Psoas muscle (tissue), 8 donors: ENCODE data around the gene MRPL14. TPM values are rescaled to one million over a fixed set of nuclear protein-coding genes. Genes with fewer than 3 reads are reported as not detected.
A peak's percentile ranks its signal among the peaks of the same experiment; 100 is the strongest.

Experiments
- ATAC-seq, 4 donors: fragments of 200-7000 bp; cut with Tn5 transposase; one replicate each; pipeline ENCODE4 v1.9.1; 2020; ENCODE audit warnings: moderate library complexity in 3 of 4, mild to moderate bottlenecking in 2 of 4
- DNase-seq, 2 donors: peaks; one replicate each; pipeline ENCODE4 v3.0.0-alpha.2; 2020
- H3K27ac ChIP-seq: fragments of 200-600 bp; one replicate; pipeline ENCODE4 v1.8.0; 2022
- H3K27me3 ChIP-seq, 3 donors: fragments of 200-600 bp in 1 of 3; one replicate each; pipeline versions ENCODE4 v1.6.1 to v1.8.0; 2013 to 2022; ENCODE audit warnings: low read length in 2 of 3, mild to moderate bottlenecking in 2 of 3, moderate library complexity in 1 of 3; ENCODE audit not compliant: insufficient read depth in 3 of 3
- H3K36me3 ChIP-seq, 2 donors: fragments of 200-600 bp in 1 of 2; one replicate each; pipeline versions ENCODE4 v1.6.1 to v1.8.0; 2013 to 2022; ENCODE audit warnings: low read depth in 1 of 2, mild to moderate bottlenecking in 1 of 2, moderate library complexity in 1 of 2; ENCODE audit not compliant: insufficient read depth in 1 of 2
- H3K4me1 ChIP-seq: fragments of 200-600 bp; one replicate; pipeline ENCODE4 v1.8.0; 2022
- H3K4me3 ChIP-seq: fragments of 200-600 bp; one replicate; pipeline ENCODE4 v1.8.0; 2022; ENCODE audit warnings: mild to moderate bottlenecking
- H3K9me3 ChIP-seq: fragments of 200-600 bp; one replicate; pipeline ENCODE4 v1.8.0; 2022
- WGBS, 3 donors: extraction: QIAGEN DNeasy Blood & Tissue Kit; methylation state at CpG; one replicate each; pipeline versions ENCODE4 v1.1.6 to v1.1.7; 2013; 5-methylcytosine and 5-hydroxymethylcytosine counted together
- intact Hi-C, 2 donors: fragments of 100-400 bp; cut with DNase I; formaldehyde crosslinking; loops; one replicate each; pipeline versions ENCODE4 v1.11.0 to v1.14.2; 2022
- polyA plus RNA-seq, 3 donors: library from polyadenylated mRNA; stranded (reverse); fragments of 200-250 nt; gene quantifications; one replicate each; pipeline ENCODE4 v1.2.3, GENCODE V29; 2013
- total RNA-seq, 4 donors: library from RNA; stranded (reverse); fragmentation: NEBNext Ultra II Directional in 2 of 4; extraction: Animal tissue kit (Norgen Biotek cat#: 25700) in 2 of 4; gene quantifications; one replicate each; pipeline versions ENCODE4 v1.2.1 to v1.2.4, GENCODE V29; 2021 to 2023
- TF ChIP-seq, protein P1 (sequence below): fragments of 200-600 bp; IDR thresholded peaks from one replicate; pipeline ENCODE4 v1.8.0; 2022; ENCODE audit warnings: antibody characterized with exemption
- donor health status: healthy with polysubstance abuse.
- donor health status: DM: no; HTN: no; CAD: no; lungs with moderate emphysema.
- donor health status: Bipolar disorder and iron deficiency.
- donor health status: healthy.
- donor health status: DM: yes; HTN: yes; CAD: no.
- donor health status: DM: no; HTN: no; CAD: no.
- donor health status: DM: no; HTN: no; CAD: no.
- donor health status: DM: yes; HTN: yes; CAD: no.

Gene MRPL14
- total and polyA plus RNA-seq, 7 donors, result 62.3 to 308 (median 166) TPM

DNA sequence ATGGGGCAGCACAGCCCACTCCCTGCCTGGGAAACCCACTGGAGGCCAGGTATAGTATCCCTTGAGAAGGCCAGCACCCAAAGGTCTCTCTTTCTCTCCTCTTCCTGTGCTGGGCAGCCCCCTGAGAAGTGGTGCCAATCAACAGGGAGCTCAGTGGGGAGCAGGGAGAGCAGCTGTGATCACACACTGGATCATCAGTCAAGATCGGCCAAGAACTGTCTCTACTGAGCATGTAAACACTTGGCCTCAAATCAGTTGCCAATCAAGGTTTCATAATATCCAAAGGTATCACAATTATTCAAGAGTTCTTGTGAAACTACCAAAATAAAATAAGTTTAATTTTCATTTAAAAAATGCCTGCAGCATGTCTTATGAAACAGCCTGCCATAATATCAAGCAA is 18.8 kb downstream of the MRPL14 start:
- Histone ChIP-seq H3K4me3 (no peak overlapping the region), H3K9me3 (no peaks in the 10 kb centered on the region), H3K36me3 (peaks cover 9 to 48% of the 10 kb centered on the region in 2 donors), H3K27ac (peak overlapping the region; percentile 99), H3K27me3 (no peaks in the 10 kb centered on the region), H3K4me1 (peaks cover 88% of the 10 kb centered on the region)
- DNase-seq, result no peak
- intact Hi-C loops, result loop anchor here in 1 of 2 donors (10.0 kb wide), 1 partner anchor 226 kb away; no protein-coding TSS in a partner anchor
- 0 to 43% (median 22%) methylated on average over 1 of the region's 1 CpG for WGBS, 3 donors
- no peak for ATAC-seq
- TF ChIP-seq, protein P1, sequence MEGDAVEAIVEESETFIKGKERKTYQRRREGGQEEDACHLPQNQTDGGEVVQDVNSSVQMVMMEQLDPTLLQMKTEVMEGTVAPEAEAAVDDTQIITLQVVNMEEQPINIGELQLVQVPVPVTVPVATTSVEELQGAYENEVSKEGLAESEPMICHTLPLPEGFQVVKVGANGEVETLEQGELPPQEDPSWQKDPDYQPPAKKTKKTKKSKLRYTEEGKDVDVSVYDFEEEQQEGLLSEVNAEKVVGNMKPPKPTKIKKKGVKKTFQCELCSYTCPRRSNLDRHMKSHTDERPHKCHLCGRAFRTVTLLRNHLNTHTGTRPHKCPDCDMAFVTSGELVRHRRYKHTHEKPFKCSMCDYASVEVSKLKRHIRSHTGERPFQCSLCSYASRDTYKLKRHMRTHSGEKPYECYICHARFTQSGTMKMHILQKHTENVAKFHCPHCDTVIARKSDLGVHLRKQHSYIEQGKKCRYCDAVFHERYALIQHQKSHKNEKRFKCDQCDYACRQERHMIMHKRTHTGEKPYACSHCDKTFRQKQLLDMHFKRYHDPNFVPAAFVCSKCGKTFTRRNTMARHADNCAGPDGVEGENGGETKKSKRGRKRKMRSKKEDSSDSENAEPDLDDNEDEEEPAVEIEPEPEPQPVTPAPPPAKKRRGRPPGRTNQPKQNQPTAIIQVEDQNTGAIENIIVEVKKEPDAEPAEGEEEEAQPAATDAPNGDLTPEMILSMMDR, result no peak

DNA sequence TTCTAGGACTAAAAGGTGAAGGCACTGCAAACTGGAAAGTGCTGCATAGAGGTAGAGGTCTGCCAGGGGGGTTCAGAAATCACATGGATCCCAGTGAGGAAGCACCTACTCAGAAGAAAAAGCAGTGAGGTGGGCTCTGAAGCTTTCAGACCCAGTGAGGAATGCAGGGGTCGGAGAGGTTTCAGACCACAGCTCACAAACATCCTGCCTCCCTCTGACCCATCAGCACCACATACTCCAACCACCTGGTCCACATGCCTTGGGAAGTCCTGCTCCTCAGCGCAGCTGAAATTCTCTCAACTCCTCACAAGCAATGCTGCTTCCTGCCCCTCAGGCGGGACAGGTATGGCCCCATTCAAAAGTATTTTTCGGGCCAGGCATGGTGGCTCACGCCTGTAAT is 20.2 kb downstream of the MRPL14 start:
- ATAC-seq (no peak), DNase-seq (no peak)
- no peaks in the 10 kb centered on the region for H3K9me3 ChIP-seq
- peaks cover 7 to 35% of the 10 kb centered on the region in 2 donors for H3K36me3 ChIP-seq
- intact Hi-C loops, result loop anchor here in 1 of 2 donors (10.0 kb wide), 1 partner anchor 228 kb away; no protein-coding TSS in a partner anchor
- peak overlapping the region; percentile 99 for H3K27ac ChIP-seq
- WGBS, 3 donors, result 82 to 96% (median 95%) methylated on average over 5 of the region's 5 CpGs
- H3K4me1 ChIP-seq, result peaks cover 80% of the 10 kb centered on the region
- H3K4me3 ChIP-seq, result no peak overlapping the region
- TF ChIP-seq, protein P1, result no peak
- H3K27me3 ChIP-seq, result no peaks in the 10 kb centered on the region

DNA sequence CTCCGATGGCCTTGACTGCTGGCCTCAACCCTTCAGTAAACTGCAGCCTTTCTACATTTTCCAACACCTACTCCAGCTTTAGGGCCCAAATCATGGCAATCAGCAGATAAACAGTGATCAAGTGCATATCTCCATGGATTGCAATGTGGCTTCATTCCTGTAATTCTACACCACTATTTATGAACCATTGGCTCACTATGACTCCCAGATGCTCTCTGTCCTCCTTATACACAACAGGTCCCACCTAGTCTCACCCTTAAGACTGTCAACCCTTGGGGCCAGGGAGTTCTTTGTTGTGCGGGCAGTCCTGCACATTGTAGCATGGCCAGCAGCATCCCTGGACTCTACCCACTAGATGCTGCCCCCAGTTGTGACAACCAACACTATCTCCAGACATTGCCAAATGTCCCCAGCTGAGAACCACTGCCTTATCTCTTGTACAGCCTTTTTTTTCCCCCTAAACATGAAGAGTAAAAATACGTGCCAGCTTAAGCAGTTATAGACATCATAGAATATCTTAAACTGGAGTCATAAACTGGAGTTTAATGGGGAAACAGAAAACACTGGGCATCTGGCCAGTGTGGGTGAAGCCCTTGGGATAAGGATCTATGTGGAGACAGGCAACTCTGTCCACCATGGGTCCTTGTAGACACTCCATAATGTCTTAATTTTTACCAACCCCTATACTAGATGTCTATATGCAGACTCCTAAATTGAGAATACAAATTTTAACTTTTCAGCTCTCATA is 21.1 kb downstream of the MRPL14 start:
- DNase-seq (no peak), ATAC-seq (no peak)
- peak overlapping the region; percentile 99 for H3K27ac ChIP-seq
- TF ChIP-seq, protein P1, result no peak
- peaks cover 72% of the 10 kb centered on the region for H3K4me1 ChIP-seq
- no peaks in the 10 kb centered on the region for H3K27me3 ChIP-seq
- H3K36me3 ChIP-seq, result peaks cover 4 to 31% of the 10 kb centered on the region in 2 donors
- WGBS, 3 donors, result 54 to 78% (median 66%) methylated on average over 3 of the region's 3 CpGs
- H3K4me3 ChIP-seq, result peak overlapping the region; percentile 1
- intact Hi-C loops, result loop anchor here in 1 of 2 donors (10.0 kb wide), 1 partner anchor 229 kb away; no protein-coding TSS in a partner anchor
- no peaks in the 10 kb centered on the region for H3K9me3 ChIP-seq

DNA sequence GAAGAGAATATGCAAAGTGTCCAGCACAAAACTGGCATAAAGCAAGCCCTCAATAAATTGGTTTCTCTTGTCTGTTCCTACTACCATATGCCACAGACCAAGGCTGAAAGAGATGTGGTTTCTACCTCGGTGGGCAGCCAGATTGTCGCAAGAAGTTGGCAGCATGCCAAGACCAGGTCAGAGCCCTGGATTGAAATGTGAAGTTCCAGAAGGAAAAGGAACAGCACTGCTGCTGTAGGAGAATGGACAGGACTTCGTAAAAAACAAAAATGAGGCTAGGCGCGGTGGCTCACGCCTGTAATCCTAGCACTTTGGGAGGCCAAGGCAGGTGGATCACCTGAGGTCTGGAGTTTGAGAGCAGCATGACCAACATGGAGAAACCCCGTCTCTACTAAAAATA is 22.1 kb downstream of the MRPL14 start:
- peak overlapping the region; percentile 1 for H3K4me3 ChIP-seq
- H3K9me3 ChIP-seq, result no peaks in the 10 kb centered on the region
- DNase-seq (peak; percentile 49 to 72), ATAC-seq (peak in 3 of 4 donors; percentile 0 to 13 (median 6))
- WGBS, 3 donors, result 47 to 62% (median 54%) methylated on average over 7 of the region's 7 CpGs
- no peaks in the 10 kb centered on the region for H3K27me3 ChIP-seq
- peaks cover 4 to 35% of the 10 kb centered on the region in 2 donors for H3K36me3 ChIP-seq
- H3K4me1 ChIP-seq, result peaks cover 63% of the 10 kb centered on the region
- intact Hi-C loops, result loop anchor here in 1 of 2 donors (10.0 kb wide), 1 partner anchor 230 kb away; no protein-coding TSS in a partner anchor
- peak overlapping the region; percentile 99 for H3K27ac ChIP-seq
- TF ChIP-seq, protein P1, result no peak
